Hematopoietic multipotent progenitor cell treated with erythropoietin and hydrocortisone succinate and interleukin-3 and kit ligand, for 4 days (in vitro differentiated cells): Measurements from ENCODE around the gene IL17RE.

Source experiments
- DNase-seq: peaks from one replicate; pipeline ENCODE4 v3.0.0-alpha.2; 2015

Gene IL17RE

DNA sequence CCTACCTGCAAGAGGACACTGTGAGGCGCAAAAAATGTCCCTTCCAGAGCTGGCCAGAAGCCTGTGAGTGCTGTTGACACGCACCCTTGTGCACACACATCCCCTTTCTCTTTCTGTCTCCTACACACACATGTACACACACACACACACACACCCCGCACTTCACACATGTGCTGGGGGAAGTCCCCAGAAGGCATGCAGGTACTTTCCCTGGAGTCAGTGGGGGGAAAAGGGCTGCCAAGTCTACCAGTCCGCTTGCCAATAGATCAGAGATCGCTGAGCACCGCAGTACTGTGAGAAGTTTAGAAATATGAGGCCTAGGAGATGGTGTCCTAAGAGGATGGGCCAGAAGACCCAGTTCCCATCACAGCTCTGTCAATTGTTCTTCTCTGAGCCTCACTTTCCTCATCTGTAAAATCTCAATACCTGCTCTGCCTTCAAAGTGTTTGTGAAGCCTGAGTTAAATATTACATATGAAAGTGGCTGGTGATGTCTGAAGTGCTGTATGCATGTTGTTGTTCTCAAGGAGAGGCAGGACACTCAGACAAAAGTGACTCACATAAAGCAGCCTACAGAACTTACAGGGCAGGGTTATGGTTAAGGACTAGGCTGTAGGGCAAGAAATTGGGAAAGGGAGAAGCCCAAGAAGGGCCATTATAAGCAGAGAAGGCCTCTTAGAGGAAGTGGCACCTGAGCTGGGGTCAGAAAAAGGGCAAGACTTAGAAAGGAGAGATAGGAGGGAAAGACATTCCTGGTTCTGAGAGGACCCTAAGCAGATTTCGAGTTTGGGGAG lies 6.8 kb downstream of the IL17RE start:
- no peak for DNase-seq

DNA sequence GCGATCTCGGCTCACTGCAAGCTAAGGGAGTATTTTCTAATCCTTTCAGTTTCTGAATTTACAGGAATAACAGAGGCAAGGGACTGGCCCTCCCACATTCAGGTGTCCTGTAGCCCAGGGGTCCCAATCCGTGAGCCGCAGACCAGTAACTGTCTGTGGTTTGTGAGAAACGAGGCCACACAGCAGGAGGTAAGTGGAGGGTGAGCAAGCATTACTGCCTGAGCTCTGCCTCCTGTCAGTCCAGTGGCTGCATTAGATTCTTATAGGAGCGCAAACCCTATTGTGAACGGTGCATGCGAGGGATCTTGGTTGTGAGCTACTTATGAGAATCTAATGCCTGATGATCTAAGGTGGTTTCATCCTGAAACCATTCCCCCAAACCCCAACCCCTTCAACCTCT lies 9.2 kb downstream of the IL17RE start:
- DNase-seq = peak; percentile 49

DNA sequence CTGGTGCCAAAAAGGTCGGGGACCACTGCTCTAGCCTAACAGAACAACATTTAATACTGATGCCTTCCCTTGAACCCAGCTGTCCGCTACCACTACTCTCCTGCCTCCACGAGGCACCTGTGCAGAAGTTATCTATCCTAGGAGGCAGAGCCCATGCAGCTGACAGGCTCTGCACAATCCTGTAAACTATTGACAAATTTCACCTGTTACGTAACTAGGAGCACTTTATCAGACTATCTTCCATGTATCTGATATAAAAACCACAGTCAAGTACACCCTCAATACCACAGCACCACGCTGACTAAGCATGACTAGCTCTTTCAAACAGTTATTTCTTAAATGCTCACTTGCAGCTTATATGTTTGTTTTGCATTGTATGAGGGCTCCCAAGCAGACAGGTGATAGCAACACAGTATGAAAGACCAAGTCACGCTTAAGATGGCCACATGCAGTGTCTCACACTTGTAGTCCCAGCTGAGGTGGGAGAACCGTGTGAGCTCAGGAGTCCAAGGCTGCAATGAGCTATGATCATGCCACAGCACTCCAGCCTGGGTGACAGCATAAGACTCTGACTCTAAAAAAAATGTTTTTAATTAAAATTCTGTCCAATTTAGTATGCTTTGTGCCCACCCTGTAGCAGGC lies 9.8 kb downstream of the IL17RE start:
- peak; percentile 91 for DNase-seq

DNA sequence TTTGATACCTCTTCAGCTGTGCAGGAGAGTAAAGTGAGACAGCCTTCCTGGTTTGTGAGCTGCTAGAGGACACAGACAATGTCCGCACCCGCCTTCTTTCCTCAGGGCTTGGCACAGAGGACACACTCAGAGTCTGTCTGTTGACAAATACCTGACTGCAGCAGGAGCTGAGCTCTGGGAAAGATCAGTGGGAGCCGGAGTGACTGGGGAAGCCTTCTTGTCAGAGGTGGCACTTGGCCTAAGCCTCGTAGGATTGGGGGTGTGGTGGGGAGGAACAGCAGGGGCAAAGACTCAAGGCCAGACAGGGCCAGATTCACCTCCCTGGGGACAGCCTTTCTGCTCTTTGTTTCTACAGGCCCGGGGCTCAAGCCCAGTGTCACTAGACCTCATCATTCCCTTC lies 11.0 kb downstream of the IL17RE start:
- DNase-seq = no peak

DNA sequence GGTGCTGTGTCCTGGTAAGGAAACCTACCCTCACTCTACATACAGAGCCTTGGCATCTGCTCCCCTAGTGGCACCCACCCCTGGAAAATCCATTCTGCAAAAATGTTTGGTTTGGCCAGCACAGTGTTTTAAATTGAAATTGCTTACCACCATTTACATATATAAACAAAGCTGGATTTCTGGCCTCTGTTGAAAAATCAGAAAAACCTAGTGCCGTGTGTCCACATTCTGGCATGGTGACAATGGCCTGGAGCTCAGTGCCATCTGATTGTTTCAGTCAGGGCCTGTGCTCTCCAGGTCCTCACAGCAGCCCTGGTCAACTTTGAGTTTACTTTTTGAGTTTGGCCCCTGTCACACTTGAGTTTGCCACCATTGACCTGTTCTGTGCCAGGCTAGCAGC lies 11.4 kb downstream of the IL17RE start:
- DNase-seq = no peak

DNA sequence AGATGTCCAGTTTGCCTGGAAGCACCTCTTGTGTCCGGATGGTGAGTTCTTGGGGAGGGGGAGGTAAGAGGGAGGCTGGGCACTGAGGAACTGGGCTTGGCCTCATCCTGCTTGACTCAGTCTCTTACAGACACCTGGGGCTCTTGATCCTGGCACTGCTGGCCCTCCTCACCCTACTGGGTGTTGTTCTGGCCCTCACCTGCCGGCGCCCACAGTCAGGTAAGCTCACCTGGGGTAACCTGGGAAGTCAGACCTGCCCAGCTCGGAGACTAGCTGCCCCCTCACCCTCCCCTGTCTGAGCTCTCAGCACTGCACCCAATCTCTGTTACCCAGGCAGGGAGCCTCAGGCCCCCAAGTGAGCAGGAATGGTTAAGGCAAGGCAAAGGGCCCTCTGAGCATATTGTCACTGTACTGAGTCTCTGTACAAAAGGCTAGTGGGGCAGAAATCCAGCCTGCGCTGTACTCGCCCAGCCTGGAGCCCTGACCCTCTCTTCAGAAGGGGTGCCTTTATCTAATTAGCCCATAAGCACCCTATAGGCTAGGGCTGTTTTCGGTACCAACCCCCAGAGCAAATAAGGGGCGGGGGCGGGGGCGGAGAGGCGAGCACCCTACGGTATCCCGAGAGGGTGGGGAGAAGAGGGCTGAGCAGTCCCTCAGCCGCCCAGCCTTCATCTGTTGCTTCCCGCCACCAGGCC lies 12.1 kb downstream of the IL17RE start:
- DNase-seq = peak; percentile 90

DNA sequence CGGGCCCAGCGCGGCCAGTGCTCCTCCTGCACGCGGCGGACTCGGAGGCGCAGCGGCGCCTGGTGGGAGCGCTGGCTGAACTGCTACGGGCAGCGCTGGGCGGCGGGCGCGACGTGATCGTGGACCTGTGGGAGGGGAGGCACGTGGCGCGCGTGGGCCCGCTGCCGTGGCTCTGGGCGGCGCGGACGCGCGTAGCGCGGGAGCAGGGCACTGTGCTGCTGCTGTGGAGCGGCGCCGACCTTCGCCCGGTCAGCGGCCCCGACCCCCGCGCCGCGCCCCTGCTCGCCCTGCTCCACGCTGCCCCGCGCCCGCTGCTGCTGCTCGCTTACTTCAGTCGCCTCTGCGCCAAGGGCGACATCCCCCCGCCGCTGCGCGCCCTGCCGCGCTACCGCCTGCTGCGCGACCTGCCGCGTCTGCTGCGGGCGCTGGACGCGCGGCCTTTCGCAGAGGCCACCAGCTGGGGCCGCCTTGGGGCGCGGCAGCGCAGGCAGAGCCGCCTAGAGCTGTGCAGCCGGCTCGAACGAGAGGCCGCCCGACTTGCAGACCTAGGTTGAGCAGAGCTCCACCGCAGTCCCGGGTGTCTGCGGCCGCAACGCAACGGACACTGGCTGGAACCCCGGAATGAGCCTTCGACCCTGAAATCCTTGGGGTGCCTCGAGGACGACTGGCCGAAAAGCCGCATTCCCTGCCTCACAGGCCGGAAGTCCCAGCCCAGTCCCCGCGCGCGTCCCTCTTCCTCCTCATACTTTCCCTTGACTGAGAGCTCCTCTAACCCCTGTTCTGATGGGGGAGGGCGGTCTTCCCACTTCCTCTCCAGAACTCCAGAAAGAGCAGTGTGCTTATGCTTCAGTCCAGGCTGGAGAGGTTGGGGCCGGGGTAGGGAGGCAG lies 12.8 kb downstream of the IL17RE start:
- DNase-seq = peak; percentile 67

DNA sequence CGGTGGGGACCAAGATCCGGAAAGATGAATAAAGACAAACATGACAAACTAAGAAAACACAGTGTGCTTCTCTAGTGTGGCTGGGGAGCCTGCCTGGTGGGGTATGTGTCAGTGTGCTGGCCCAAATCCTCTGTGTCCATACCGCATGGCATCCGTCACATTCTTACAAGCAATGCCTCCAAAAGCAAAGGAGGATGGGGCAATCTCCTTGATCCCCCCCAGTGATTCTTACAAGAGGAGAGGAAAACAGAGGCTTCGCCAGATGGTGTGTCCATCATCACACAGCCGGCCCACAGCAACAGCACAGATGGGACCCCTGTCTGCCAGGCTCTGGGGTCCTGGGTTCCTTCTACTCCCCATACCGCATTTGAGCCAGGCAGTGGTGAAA lies 13.7 kb downstream of the IL17RE start:
- peak; percentile 33 for DNase-seq

DNA sequence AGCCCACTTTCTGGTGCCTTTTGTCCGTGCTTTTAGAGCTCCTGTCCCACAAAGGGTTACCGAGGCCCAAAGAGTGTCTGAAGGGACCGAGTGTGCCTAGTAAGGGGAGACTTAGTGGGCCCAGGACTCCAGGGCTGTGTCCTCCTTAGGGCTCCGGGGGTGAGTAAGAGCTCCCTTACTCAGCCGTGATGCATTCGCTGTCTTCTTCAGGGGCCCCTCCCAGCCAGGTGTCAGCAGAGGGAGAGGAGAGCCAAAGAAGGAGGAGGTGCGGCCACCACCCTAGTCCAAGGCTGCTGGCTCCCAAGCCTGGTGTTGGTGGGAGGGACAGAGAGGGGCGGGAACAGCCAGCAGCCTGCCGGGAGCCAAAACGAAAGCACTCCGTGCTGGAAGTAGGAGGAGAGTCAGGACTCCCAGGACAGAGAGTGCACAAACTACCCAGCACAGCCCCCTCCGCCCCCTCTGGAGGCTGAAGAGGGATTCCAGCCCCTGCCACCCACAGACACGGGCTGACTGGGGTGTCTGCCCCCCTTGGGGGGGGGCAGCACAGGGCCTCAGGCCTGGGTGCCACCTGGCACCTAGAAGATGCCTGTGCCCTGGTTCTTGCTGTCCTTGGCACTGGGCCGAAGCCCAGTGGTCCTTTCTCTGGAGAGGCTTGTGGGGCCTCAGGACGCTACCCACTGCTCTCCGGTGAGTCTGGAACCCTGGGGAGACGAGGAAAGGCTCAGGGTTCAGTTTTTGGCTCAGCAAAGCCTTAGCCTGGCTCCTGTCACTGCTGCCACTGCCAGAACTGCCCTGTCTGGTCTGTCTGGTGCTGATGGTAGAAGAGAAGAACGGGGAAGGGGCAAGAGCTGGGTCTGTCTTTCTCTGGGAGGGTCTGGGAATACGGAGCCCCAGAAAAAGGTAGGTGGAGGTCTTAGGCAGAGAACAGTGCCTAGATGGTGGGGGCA lies 14.4 kb downstream of the IL17RE start, which contains the start of gene IL17RC:
IL17RC (plus strand) TSS at position 365 of the 947 bp plus-strand sequence; CDS start at position 583, 218 bp downstream.
- peak; percentile 88 for DNase-seq

DNA sequence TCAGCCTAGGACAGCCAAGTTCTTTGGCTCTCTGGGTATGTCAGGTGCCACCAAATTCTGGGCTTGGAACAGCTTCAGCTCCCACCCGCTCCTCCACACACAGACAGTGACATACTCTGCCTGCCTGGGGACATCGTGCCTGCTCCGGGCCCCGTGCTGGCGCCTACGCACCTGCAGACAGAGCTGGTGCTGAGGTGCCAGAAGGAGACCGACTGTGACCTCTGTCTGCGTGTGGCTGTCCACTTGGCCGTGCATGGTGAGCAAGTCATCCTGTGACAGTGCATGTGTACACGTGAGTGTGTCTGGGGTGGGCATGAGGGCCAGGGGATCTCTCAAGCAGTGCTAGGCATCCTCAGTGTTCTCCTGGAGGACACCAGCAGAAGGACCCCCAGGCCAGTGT lies 15.2 kb downstream of the IL17RE start:
- no peak for DNase-seq

DNA sequence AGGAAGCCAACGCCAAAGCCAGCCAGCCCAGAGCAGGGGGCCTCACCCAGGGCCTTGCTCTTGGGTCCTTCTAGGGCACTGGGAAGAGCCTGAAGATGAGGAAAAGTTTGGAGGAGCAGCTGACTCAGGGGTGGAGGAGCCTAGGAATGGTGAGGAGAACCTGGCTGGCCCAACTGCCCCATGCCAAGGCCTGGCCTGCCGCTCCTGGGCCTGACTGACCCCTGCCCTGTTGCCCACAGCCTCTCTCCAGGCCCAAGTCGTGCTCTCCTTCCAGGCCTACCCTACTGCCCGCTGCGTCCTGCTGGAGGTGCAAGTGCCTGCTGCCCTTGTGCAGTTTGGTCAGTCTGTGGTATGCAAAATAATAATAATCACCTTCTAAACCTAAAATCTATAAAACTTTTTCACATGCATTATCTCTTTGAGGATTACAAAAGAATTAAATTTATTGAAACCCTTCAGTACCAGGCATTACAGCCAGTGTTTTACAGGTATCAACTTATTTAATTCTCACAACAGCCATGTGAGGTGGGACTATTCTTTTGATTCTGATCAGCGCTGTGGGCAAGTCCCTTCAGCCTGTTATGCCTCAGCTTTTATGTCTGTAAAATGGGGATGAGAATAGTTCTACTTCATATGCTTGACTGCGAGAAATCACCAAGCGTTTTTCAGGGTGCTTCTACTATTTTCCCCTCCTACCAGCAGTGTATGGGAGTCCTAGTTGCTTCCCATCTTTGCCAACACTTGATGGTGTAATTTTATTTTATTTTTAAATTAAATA lies 15.8 kb downstream of the IL17RE start:
- no peak for DNase-seq

DNA sequence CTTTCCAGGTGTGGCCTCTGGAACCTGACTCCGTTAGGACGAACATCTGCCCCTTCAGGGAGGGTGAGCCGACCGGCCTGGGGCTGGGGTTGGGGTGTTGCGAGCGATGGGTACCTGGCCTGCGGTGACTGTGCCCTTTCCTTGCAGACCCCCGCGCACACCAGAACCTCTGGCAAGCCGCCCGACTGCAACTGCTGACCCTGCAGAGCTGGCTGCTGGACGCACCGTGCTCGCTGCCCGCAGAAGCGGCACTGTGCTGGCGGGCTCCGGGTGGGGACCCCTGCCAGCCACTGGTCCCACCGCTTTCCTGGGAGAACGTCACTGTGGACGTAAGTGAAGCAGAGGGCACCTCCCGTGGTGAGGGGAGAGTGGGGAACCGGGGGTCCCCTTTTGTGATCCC lies 25.5 kb downstream of the IL17RE start:
- DNase-seq = no peak

DNA sequence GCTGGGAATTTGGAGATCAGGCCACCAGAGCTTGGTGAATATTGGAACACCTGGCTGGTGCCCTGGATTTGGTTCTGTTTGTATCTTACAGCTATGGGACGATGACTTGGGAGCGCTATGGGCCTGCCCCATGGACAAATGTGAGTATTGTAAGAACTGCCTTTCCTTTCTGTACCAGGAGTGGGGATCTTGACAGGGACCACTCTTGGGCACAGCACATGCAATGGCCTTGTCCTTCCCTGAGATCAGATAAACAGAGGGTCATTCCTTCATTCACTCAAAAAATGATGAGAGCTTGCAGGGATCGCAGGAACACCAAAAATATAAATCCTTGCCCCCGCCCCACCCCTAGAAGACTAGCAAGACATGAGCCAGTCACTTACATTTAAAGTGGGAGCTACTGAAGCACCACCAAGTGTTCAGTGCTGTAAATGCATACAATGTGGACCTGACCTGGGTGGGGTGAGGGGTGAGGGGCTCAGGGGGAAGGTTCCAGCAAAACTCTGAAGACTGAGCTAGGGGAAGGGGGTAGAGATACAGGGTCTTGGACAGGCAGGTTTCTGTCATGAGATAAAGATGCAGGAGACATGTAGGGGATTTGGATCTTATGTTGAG lies 28.3 kb downstream of the IL17RE start:
- peak; percentile 60 for DNase-seq

DNA sequence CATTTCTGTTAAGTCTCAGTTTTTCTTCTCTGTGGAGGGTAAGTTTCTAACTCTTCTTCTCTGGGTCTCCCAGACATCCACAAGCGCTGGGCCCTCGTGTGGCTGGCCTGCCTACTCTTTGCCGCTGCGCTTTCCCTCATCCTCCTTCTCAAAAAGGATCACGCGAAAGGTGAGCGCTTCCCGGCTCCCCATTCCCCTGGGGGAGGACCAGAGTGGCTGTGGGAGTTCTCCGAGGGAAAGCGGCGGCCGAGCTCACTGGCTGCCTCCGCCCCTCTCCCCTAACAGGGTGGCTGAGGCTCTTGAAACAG lies 29.8 kb downstream of the IL17RE start:
- no peak for DNase-seq

DNA sequence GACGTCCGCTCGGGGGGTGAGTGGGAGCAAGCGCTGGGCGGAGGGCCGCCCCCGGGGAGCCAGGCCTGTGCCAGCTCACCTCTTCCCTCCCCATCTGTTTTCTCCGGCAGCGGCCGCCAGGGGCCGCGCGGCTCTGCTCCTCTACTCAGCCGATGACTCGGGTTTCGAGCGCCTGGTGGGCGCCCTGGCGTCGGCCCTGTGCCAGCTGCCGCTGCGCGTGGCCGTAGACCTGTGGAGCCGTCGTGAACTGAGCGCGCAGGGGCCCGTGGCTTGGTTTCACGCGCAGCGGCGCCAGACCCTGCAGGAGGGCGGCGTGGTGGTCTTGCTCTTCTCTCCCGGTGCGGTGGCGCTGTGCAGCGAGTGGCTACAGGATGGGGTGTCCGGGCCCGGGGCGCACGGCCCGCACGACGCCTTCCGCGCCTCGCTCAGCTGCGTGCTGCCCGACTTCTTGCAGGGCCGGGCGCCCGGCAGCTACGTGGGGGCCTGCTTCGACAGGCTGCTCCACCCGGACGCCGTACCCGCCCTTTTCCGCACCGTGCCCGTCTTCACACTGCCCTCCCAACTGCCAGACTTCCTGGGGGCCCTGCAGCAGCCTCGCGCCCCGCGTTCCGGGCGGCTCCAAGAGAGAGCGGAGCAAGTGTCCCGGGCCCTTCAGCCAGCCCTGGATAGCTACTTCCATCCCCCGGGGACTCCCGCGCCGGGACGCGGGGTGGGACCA lies 30.4 kb downstream of the IL17RE start:
- DNase-seq = peak; percentile 94

DNA sequence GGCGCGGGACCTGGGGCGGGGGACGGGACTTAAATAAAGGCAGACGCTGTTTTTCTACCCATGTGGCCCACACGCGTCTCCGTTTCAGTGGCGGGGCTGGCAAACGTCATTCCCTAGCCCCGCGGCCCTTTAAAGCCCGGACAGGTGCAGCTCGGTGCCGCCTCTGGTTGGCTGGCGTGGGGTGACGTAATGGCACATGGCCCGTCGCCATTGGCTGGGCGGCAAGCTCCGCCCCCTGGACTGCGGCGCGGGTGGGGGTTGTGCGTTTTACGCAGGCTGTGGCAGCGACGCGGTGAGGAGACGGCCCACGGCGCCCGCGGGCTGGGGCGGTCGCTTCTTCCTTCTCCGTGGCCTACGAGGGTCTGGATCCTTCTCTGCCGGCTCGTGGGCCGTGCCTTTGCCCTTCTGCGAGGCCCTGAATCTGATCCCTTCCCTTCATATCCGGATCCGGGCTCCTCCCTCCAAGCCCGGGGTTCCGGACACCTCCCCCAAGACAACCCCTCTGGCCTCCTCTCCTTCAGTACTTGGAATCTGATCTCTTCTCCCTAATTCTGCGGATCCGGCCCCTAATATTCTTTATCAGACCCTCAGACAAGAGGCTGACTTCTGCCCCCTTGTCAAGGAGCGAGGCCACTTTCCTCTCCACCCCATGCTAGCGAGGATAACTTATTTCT lies 31.1 kb downstream of the IL17RE start, which contains the start of gene CRELD1:
CRELD1 (plus strand) TSS at position 274 of the 674 bp plus-strand sequence. CDS start 605 bp downstream, outside the sequence.
- peak; percentile 98 for DNase-seq

DNA sequence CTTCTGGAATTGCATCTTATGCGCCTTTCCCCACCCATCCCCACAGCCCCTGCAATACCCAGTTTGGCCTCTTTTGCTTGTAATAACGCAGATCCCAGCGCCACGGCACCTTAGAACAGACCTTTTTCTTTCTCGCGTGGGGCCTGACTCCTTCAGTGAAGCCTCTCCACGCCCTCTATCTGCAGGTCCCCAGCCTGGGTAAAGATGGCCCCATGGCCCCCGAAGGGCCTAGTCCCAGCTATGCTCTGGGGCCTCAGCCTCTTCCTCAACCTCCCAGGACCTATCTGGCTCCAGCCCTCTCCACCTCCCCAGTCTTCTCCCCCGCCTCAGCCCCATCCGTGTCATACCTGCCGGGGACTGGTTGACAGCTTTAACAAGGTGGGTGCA lies 31.6 kb downstream of the IL17RE start:
- peak; percentile 70 for DNase-seq

DNA sequence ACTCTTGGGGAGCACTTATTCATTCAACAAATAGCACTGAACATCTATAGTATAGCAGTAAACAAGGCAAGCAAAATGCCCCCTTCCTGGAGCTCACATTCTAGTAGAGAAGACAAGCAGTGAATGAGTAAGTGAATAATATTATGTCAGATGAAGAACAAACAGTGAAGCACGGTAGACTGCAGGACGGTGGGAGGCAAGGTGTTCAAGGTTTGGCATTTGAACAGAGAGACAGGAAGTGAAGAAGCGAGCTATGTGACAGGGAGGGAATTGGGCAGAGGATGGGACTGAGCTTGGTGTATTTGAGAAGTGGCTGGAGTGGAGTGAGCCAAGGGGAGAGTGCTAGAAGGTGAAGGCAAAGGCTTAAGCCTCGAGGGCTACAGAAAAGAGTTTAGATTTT lies 32.3 kb downstream of the IL17RE start:
- no peak for DNase-seq

DNA sequence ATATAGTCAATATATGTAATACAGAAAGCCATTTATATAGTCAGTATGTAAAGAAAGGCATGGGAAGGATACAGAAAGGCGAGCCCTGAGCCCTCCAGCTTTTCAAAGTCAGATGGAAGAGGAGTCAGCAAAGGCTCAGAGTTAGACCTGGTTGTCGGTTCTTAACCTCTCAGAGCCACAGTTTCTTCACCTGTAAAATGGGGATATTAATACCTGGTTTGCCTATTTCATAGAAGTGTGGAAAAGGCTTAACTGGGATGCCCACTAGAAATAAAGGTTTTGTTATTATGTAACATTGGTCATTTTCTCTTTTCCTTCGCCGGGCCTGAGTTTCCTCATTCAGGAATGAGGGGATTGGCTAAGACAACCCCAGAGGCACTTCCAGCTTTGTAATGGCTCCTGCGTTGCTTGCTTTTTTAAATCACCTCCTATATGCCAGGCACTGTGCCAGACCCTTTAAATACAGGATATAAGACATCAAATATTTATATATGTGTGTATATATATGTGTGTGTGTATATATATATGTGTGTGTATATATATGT lies 33.4 kb downstream of the IL17RE start:
- no peak for DNase-seq
